Thoracic aorta (tissue), 2 donors: Measurements from ENCODE around the gene TGFB1I1. TPM values are rescaled to one million over a fixed set of nuclear protein-coding genes. Genes with fewer than 3 reads are reported as not detected.

Source experiments
- ATAC-seq: fragments of 150-250 bp; one replicate; pipeline ENCODE4 v1.8.0; 2017; ENCODE audit warnings: low read depth; ENCODE audit not compliant: insufficient number of reproducible peaks, low FRiP score
- DNase-seq: peaks from one replicate; pipeline ENCODE4 v3.0.0-alpha.2; 2020; ENCODE audit warnings: low spot score
- H3K27ac ChIP-seq, 2 donors: fragments of 200-600 bp; sonication (generic); 1 replicate in 1 of 2; 2 replicates in 1 of 2; pipeline ENCODE4 v1.5.1; 2016; ENCODE audit warnings: mild to moderate bottlenecking in 2 of 2, moderate library complexity in 2 of 2
- H3K27me3 ChIP-seq: fragments of 200-600 bp; sonication (generic); replicated peaks from 2 replicates; pipeline ENCODE4 v1.6.0; 2016; ENCODE audit warnings: mild to moderate bottlenecking; ENCODE audit not compliant: insufficient read depth
- H3K36me3 ChIP-seq: fragments of 200-600 bp; sonication (generic); one replicate; pipeline ENCODE4 v1.5.1; 2016
- H3K4me1 ChIP-seq, 2 donors: fragments of 200-600 bp; sonication (generic); 1 replicate in 1 of 2; 2 replicates in 1 of 2; pipeline versions ENCODE4 v1.5.1 to v1.6.0; 2016; ENCODE audit warnings: low read depth in 2 of 2, mild to moderate bottlenecking in 1 of 2; ENCODE audit not compliant: control insufficient read depth in 1 of 2
- H3K4me3 ChIP-seq: fragments of 200-600 bp; sonication (generic); 2 replicates; pipeline ENCODE4 v1.5.1; 2016; ENCODE audit warnings: mild to moderate bottlenecking
- H3K9me3 ChIP-seq: fragments of 200-600 bp; sonication (generic); 2 replicates; pipeline ENCODE4 v1.5.1; 2016
- total RNA-seq, 2 donors: library from RNA; depleted of rRNA; stranded (reverse); fragments of >200 nt; gene quantifications; one replicate each; pipeline versions ENCODE4 v1.1.0 to v1.2.3, GENCODE V29; 2016
- TF ChIP-seq, protein P1 (sequence below): fragments of 200-600 bp; sonication (generic); IDR thresholded peaks from one replicate; pipeline ENCODE4 v1.5.1; 2019; ENCODE audit warnings: antibody characterized with exemption

TGFB1I1 gene
- total RNA-seq, 2 donors from 2014 or later: 192 to 231 TPM

DNA sequence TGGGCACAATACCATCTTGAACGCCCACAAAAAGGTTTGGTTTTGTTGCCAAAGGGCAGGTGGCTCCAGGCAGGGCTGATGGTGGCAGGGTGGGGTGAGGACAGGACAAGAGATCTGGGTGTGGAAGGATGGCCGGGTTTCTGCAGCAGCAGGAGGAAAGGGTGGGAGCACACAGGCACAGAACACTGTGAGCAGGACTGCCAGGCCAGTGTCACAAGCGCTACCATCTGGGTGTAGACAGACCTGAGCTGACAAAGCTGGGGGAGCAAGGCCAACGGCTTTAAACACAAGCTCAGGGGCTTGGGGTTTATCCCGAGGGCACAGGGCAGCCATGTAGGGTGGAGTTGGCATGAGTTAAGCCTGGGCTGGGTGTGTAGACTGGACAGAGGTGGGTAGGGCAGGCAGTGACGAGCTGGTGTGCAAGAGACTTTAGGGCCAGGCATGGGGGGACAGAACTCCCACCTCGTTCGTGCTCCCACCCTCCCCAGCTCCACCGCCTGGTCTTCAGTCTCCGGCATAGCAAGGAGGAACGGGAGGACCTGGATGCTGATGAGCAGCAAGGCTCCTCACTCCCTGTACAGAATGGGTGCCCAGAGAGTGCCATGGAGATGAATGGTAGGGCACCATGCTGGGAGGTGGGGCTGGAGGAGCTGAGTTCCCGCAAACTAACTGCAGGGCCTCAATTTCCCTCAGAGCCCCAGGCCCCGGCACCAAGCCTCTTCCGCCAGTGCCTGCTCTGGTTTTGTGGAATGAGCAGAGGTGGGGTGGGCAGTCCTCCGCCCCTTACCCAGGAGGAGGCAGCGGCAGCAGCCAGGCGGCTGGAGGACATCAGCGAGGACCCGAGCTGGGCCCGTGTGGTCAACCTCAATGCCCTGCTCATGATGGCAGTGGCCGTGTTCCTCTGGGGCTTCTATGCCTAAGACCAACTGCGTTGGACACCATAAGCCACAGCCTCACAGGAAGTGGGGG, 17.9 kb downstream of the TGFB1I1 start:
- H3K36me3 ChIP-seq: peaks cover 27% of the 10 kb centered on the region
- no peaks in the 10 kb centered on the region for H3K27me3 ChIP-seq
- H3K4me3 ChIP-seq: no peak overlapping the region
- TF ChIP-seq, protein P1, sequence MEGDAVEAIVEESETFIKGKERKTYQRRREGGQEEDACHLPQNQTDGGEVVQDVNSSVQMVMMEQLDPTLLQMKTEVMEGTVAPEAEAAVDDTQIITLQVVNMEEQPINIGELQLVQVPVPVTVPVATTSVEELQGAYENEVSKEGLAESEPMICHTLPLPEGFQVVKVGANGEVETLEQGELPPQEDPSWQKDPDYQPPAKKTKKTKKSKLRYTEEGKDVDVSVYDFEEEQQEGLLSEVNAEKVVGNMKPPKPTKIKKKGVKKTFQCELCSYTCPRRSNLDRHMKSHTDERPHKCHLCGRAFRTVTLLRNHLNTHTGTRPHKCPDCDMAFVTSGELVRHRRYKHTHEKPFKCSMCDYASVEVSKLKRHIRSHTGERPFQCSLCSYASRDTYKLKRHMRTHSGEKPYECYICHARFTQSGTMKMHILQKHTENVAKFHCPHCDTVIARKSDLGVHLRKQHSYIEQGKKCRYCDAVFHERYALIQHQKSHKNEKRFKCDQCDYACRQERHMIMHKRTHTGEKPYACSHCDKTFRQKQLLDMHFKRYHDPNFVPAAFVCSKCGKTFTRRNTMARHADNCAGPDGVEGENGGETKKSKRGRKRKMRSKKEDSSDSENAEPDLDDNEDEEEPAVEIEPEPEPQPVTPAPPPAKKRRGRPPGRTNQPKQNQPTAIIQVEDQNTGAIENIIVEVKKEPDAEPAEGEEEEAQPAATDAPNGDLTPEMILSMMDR: no peak
- no peak for DNase-seq
- H3K9me3 ChIP-seq: no peaks in the 10 kb centered on the region
- ATAC-seq: no peak
- H3K4me1 ChIP-seq: peaks cover 6 to 16% of the 10 kb centered on the region in 2 donors
- no peak overlapping the region for H3K27ac ChIP-seq

- H3K4me3 ChIP-seq: no peak overlapping the region
- H3K4me1 ChIP-seq: peaks cover 6 to 16% of the 10 kb centered on the region in 2 donors
- H3K9me3 ChIP-seq: no peaks in the 10 kb centered on the region
- ATAC-seq (no peak), DNase-seq (no peak)
- H3K27me3 ChIP-seq: no peaks in the 10 kb centered on the region
- H3K36me3 ChIP-seq: peaks cover 36% of the 10 kb centered on the region
- TF ChIP-seq, protein P1: no peak
- no peak overlapping the region for H3K27ac ChIP-seq
Observed at GRCh38 chr16:31491778-31492418, 19.9 kb downstream of the TGFB1I1 start.

DNA sequence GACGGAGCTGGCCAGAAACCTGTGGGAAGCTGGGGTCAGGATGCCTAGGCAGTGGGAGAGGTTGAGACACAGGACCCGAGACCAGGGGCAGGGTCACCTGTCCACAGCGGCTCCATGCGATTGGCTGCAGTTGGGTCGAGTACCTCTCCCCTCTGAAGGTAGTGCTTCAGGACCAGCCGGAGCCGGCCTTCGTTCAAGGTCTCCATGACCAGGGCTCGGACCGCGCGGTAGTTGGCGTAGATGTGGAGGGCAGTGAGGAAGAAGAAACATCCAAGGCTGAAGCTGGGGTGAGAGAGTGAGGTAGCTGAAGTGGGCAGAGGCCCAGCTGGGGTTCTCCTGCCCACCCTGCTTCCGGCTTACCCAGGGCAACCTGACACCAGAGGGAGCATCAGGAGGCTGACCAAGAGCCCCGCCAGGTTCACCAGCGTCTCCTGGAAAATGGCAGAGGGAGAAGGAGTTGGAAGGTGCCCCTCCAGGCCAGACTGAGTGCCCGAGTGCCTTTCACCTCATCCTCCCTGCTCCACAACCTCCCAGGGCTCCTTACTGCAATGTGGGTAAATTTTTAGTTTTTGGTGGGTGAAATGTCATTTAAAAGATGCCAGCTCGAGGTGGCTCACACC, 21.7 kb downstream of the TGFB1I1 start:
- peaks cover 0 to under 1% of the 10 kb centered on the region in 2 donors for H3K4me1 ChIP-seq
- no peak for DNase-seq
- H3K9me3 ChIP-seq: no peaks in the 10 kb centered on the region
- no peak overlapping the region for H3K4me3 ChIP-seq
- TF ChIP-seq, protein P1: no peak
- no peaks in the 10 kb centered on the region for H3K27me3 ChIP-seq
- no peak overlapping the region for H3K27ac ChIP-seq
- H3K36me3 ChIP-seq: peaks cover 37% of the 10 kb centered on the region
- no peak for ATAC-seq

- TF ChIP-seq, protein P1: no peak
- no peak for ATAC-seq
Observed at GRCh38 chr16:31496670-31497069, 24.7 kb downstream of the TGFB1I1 start.

GRCh38 chr16:31498493-31498892, 26.5 kb downstream of the TGFB1I1 start:
- ATAC-seq (no peak), DNase-seq (no peak)
- no peaks in the 10 kb centered on the region for H3K27me3 ChIP-seq
- H3K9me3 ChIP-seq: no peaks in the 10 kb centered on the region
- TF ChIP-seq, protein P1: no peak
- peaks cover 0 to 14% of the 10 kb centered on the region in 2 donors for H3K4me1 ChIP-seq
- H3K36me3 ChIP-seq: peaks cover 21% of the 10 kb centered on the region
- H3K27ac ChIP-seq: no peak overlapping the region
- no peak overlapping the region for H3K4me3 ChIP-seq

More at GRCh38 chr16:31496670-31497069, 24.7 kb downstream of the TGFB1I1 start:
- Histone ChIP-seq H3K36me3 (peaks cover 38% of the 10 kb centered on the region), H3K4me1 (no peaks in the 10 kb centered on the region), H3K4me3 (no peak overlapping the region), H3K27me3 (no peaks in the 10 kb centered on the region), H3K9me3 (no peaks in the 10 kb centered on the region), H3K27ac (no peak overlapping the region)
- DNase-seq: no peak
